OCI-LY7 (cell line): ENCODE data around the gene S100A1. TPM values are rescaled to one million over a fixed set of nuclear protein-coding genes. Genes with fewer than 3 reads are reported as not detected.
"Not testable (repeated sequence)": the region's sequence is repeated elsewhere in the genome, so short reads cannot be mapped to it uniquely, and the experiment has no call there.

Source experiments
- BruUV-seq: library from RNA; stranded (reverse); fragments of 400-500 nt; replicated peaks from 2 replicates; lab custom pipeline; 2021; lab: Mats Ljungman, UMichigan
- CTCF ChIA-PET: fragments of 300-600 bp; sonication (Branson Sonifier 250); formaldehyde crosslinking; loops from one replicate; lab custom pipeline; 2022; ENCODE audit warnings: antibody characterized with exemption; ENCODE audit not compliant: unreplicated experiment; lab: Charles Lee
- POLR2A ChIA-PET: fragments of 300-600 bp; sonication (Branson Sonifier 250); formaldehyde crosslinking; loops from one replicate; lab custom pipeline; 2022; ENCODE audit warnings: antibody characterized with exemption; lab: Charles Lee
- DNase-seq: peaks from one replicate; pipeline ENCODE4 v3.0.0-alpha.2; 2015; ENCODE audit warnings: low spot score
- H2AFZ ChIP-seq: fragments of 200-600 bp; sonication (generic), shearing (Covaris generic); 2 replicates; pipeline ENCODE4 v1.6.1; 2014; ENCODE audit warnings: mild to moderate bottlenecking, antibody characterized with exemption, low read length, moderate library complexity
- H3K27ac ChIP-seq: fragments of 200-600 bp; sonication (generic); 2 replicates; pipeline ENCODE4 v1.5.1; 2014; ENCODE audit warnings: mixed run types, low read depth, mild to moderate bottlenecking, moderate library complexity, low read length, inconsistent platforms; ENCODE audit not compliant: poor library complexity, severe bottlenecking
- H3K36me3 ChIP-seq: fragments of 200-600 bp; sonication (generic); 2 replicates; pipeline ENCODE4 v1.6.1; 2014; ENCODE audit warnings: mild to moderate bottlenecking, antibody characterized with exemption, low read length, moderate library complexity, mixed read lengths; ENCODE audit not compliant: insufficient read depth
- H3K4me1 ChIP-seq: fragments of 200-600 bp; sonication (generic); 2 replicates; pipeline ENCODE4 v1.5.1; 2014; ENCODE audit warnings: mild to moderate bottlenecking, low read length; ENCODE audit not compliant: insufficient read depth, poor library complexity, severe bottlenecking
- H3K4me2 ChIP-seq: fragments of 200-600 bp; sonication (generic); 2 replicates; pipeline ENCODE4 v1.6.1; 2014; ENCODE audit warnings: mild to moderate bottlenecking, low read length
- H3K4me3 ChIP-seq: fragments of 200-600 bp; sonication (generic); 2 replicates; pipeline ENCODE4 v1.5.1; 2014; ENCODE audit warnings: mild to moderate bottlenecking, low read depth, low read length; ENCODE audit not compliant: poor library complexity, severe bottlenecking
- H3K79me2 ChIP-seq: fragments of 200-600 bp; sonication (generic); 2 replicates; pipeline ENCODE4 v1.6.1; 2016; ENCODE audit warnings: low read depth, mild to moderate bottlenecking, low read length, moderate library complexity, mixed read lengths; ENCODE audit not compliant: insufficient read depth
- H3K9me2 ChIP-seq: fragments of 200-600 bp; sonication (generic); 2 replicates; pipeline ENCODE4 v1.6.1; 2016; ENCODE audit warnings: mild to moderate bottlenecking, low read length, mixed read lengths; ENCODE audit not compliant: insufficient read depth
- H3K9me3 ChIP-seq: fragments of 200-600 bp; sonication (generic); 2 replicates; pipeline ENCODE4 v1.6.1; 2014; ENCODE audit warnings: mild to moderate bottlenecking, mixed run types, low read length, mixed read lengths
- H4K20me1 ChIP-seq: fragments of 200-600 bp; sonication (generic); 2 replicates; pipeline ENCODE4 v1.6.1; 2014; ENCODE audit warnings: mild to moderate bottlenecking, antibody characterized with exemption, low read length, moderate library complexity, mixed read lengths; ENCODE audit not compliant: insufficient read depth
- CTCF ChIP-seq: fragments of 200-600 bp; sonication (generic); conservative IDR thresholded peaks from 2 replicates; pipeline ENCODE4 v1.5.1; 2014; ENCODE audit warnings: mild to moderate bottlenecking, antibody characterized with exemption, low read length, moderate library complexity, mixed read lengths
- EZH2phosphoT487 ChIP-seq: fragments of 200-600 bp; sonication (generic); IDR thresholded peaks from 2 replicates; pipeline ENCODE4 v1.6.1; 2018; ENCODE audit warnings: low read depth, borderline replicate concordance, mild to moderate bottlenecking, mixed run types, antibody characterized with exemption, low read length, moderate library complexity, mixed read lengths
- intact Hi-C: fragments of 100-400 bp; cut with micrococcal nuclease; formaldehyde crosslinking; loops from one replicate; pipeline ENCODE4 v1.10.0; 2022; ENCODE audit not compliant: unreplicated experiment
- total RNA-seq, 2 experiments: library from RNA; depleted of rRNA in 1 of 2; stranded (reverse); fragments of >200 nt in 1 of 2; shearing (Covaris generic) in 1 of 2; gene quantifications; 2 replicates each; pipeline ENCODE4 v1.2.3, GENCODE V29; 2014 to 2022

S100A1 gene
- total RNA-seq, 2 experiments from 2014 or later = not detected

- H3K9me2 ChIP-seq = no peaks in the 10 kb centered on the region
- H3K79me2 ChIP-seq = no peaks in the 10 kb centered on the region
- intact Hi-C loops = no loop called here
- ChIA-PET CTCF (no interaction called here), POLR2A (interaction anchor here (1.0 to 1.4 kb wide), 2 partner anchors 13 kb away, joined by 3 to 5 read pairs; no protein-coding TSS in a partner anchor)
- no peak overlapping the region for H3K27ac ChIP-seq
- no peak overlapping the region for H3K4me3 ChIP-seq
- no TSS peak for BruUV-seq
- H3K4me1 ChIP-seq = no peaks in the 10 kb centered on the region
- DNase-seq = no peak
- H3K4me2 ChIP-seq = no peak overlapping the region
- H3K36me3 ChIP-seq = no peaks in the 10 kb centered on the region
- H2AFZ ChIP-seq = no peak overlapping the region
- no peaks in the 10 kb centered on the region for H4K20me1 ChIP-seq
- no peaks in the 10 kb centered on the region for H3K9me3 ChIP-seq
- TF ChIP-seq EZH2phosphoT487 (no peak), CTCF (no peak)
Observed at GRCh38 chr1:153585006-153585405, 43.2 kb upstream of the S100A1 start.

GRCh38 chr1:153586347-153586746 lies 41.9 kb upstream of the S100A1 start:
- TF ChIP-seq CTCF = no peak
- intact Hi-C loops = no loop called here

GRCh38 chr1:153587314-153587713 lies 40.9 kb upstream of the S100A1 start:
- H3K4me3 ChIP-seq = no peak overlapping the region

More at GRCh38 chr1:153586347-153586746, 41.9 kb upstream of the S100A1 start:
- Histone ChIP-seq H3K79me2 (no peaks in the 10 kb centered on the region), H3K27ac (no peak overlapping the region), H3K4me3 (no peak overlapping the region), H2AFZ (peak overlapping the region; percentile 39; the same call in 1 of the 2 replicates), H3K9me3 (no peaks in the 10 kb centered on the region), H4K20me1 (no peaks in the 10 kb centered on the region), H3K4me2 (no peak overlapping the region), H3K4me1 (no peaks in the 10 kb centered on the region), H3K9me2 (no peaks in the 10 kb centered on the region), H3K36me3 (no peaks in the 10 kb centered on the region)
- ChIA-PET POLR2A (interaction anchor here (1.3 kb wide), 1 partner anchor 20 kb away, joined by 5 read pairs; no protein-coding TSS in a partner anchor), CTCF (no interaction called here)
- no peak for DNase-seq
- no TSS peak for BruUV-seq

GRCh38 chr1:153588033-153588432 lies 40.2 kb upstream of the S100A1 start:
- H3K4me1 ChIP-seq, DNase-seq, intact Hi-C loops, H3K4me2 ChIP-seq, H2AFZ ChIP-seq, H3K9me3 ChIP-seq, H3K27ac ChIP-seq, H3K79me2 ChIP-seq, H3K36me3 ChIP-seq, H3K4me3 ChIP-seq, BruUV-seq, CTCF ChIA-PET, H4K20me1 ChIP-seq, H3K9me2 ChIP-seq: not testable (repeated sequence)
- POLR2A ChIA-PET = interaction anchor here (0.7 kb wide), 1 partner anchor 1319 kb away, joined by 4 read pairs; no protein-coding TSS in a partner anchor

More at GRCh38 chr1:153587314-153587713, 40.9 kb upstream of the S100A1 start:
- CTCF ChIA-PET = no interaction called here
- H3K9me2 ChIP-seq = no peaks in the 10 kb centered on the region
- BruUV-seq = no TSS peak
- no peak overlapping the region for H3K4me2 ChIP-seq
- intact Hi-C loops = no loop called here
- no peaks in the 10 kb centered on the region for H3K36me3 ChIP-seq
- POLR2A ChIA-PET = interaction anchor here (1.3 kb wide), 1 partner anchor 19 kb away, joined by 5 read pairs; no protein-coding TSS in a partner anchor
- H3K27ac ChIP-seq = no peak overlapping the region
- no peaks in the 10 kb centered on the region for H3K4me1 ChIP-seq
- no peaks in the 10 kb centered on the region for H4K20me1 ChIP-seq
- no peak overlapping the region for H2AFZ ChIP-seq
- DNase-seq = no peak
- no peaks in the 10 kb centered on the region for H3K79me2 ChIP-seq
- no peaks in the 10 kb centered on the region for H3K9me3 ChIP-seq
- TF ChIP-seq CTCF (no peak), EZH2phosphoT487 (no peak)
